HCT116 (cell line): Measurements from ENCODE around the gene KLF16. TPM values are rescaled to one million over a fixed set of nuclear protein-coding genes. Genes with fewer than 3 reads are reported as not detected.

ENCODE experiments used
- ATAC-seq: fragments of 200-7000 bp; cut with Tn5 transposase; 2 replicates; pipeline ENCODE4 v1.9.1; 2020; ENCODE audit warnings: mild to moderate bottlenecking, moderate library complexity
- BruUV-seq: library from RNA; stranded (reverse); fragments of 400-500 nt; replicated peaks from 2 replicates; lab custom pipeline; 2021; lab: Mats Ljungman, UMichigan
- CTCF ChIA-PET: fragments of 300-600 bp; sonication (Branson Sonifier 250); formaldehyde crosslinking; loops from one replicate; lab custom pipeline; 2021; ENCODE audit warnings: antibody characterized with exemption; lab: Charles Lee
- POLR2A ChIA-PET: fragments of 300-600, 350-600 bp; sonication (Branson Sonifier 250); formaldehyde crosslinking; loops from one replicate; lab custom pipeline; 2021; ENCODE audit warnings: antibody characterized with exemption; lab: Charles Lee
- RAD21 ChIA-PET, 2 experiments: fragments of 300-600 bp; sonication (Branson Sonifier 250); formaldehyde crosslinking; loops; one replicate each; lab custom pipeline; 2023; ENCODE audit warnings: low total read pairs in 2 of 2; ENCODE audit not compliant: uncharacterized antibody in 2 of 2, unreplicated experiment in 2 of 2, low non-redundant PET in 1 of 2; lab: Charles Lee
- DNase-seq: peaks from one replicate; pipeline ENCODE4 v3.0.0-alpha.2; 2010; ENCODE audit warnings: low read depth, low spot score
- H2AFZ ChIP-seq: fragments of 200-600 bp; shearing (Covaris generic), sonication (generic); 2 replicates; pipeline ENCODE4 v1.6.1; 2017; ENCODE audit warnings: low read depth, mixed run types, mixed read lengths, antibody characterized with exemption, low read length; ENCODE audit not compliant: poor library complexity, severe bottlenecking
- H3K27ac ChIP-seq: 2 replicates; pipeline ENCODE4 v1.5.1; 2012; ENCODE audit warnings: low read depth, low read length
- H3K27me3 ChIP-seq: fragments of 200-600 bp; sonication (generic); 2 replicates; pipeline ENCODE4 v1.6.1; 2016; ENCODE audit warnings: mixed run types, low read length, mixed read lengths; ENCODE audit not compliant: insufficient read depth
- H3K36me3 ChIP-seq, 2 experiments: fragments of 200-500 bp in 1 of 2; fragments of 200-600 bp in 1 of 2; sonication (Bioruptor generic) in 1 of 2; sonication (generic) in 1 of 2; 2 replicates each; pipeline versions ENCODE4 v1.5.1 to v1.6.1; 2014 to 2016; ENCODE audit warnings: low read length in 2 of 2, inconsistent platforms in 1 of 2, mixed read lengths in 1 of 2, mixed run types in 1 of 2; ENCODE audit not compliant: insufficient read depth in 2 of 2, control insufficient read depth in 1 of 2
- H3K4me1 ChIP-seq, 2 experiments: fragments of 200-600 bp in 1 of 2; sonication (generic) in 1 of 2; 2 replicates each; pipeline versions ENCODE4 v1.5.1 to v1.6.1; 2012 to 2017; ENCODE audit warnings: low read length in 2 of 2, inconsistent platforms in 1 of 2, mild to moderate bottlenecking in 1 of 2, mixed read lengths in 1 of 2, mixed run types in 1 of 2, moderate library complexity in 1 of 2; ENCODE audit not compliant: insufficient read depth in 2 of 2, control insufficient read depth in 1 of 2
- H3K4me2 ChIP-seq: fragments of 200-600 bp; sonication (generic); 2 replicates; pipeline ENCODE4 v1.6.1; 2017; ENCODE audit warnings: mixed run types, low read length, mixed read lengths
- H3K4me3 ChIP-seq, 2 experiments: fragments of 200-600 bp in 1 of 2; sonication (generic) in 1 of 2; replicated peaks in 1 of 2; 2 replicates each; pipeline ENCODE4 v1.5.1; 2011 to 2016; ENCODE audit warnings: low read length in 2 of 2, control low read depth in 1 of 2, low read depth in 1 of 2, mild to moderate bottlenecking in 1 of 2, mixed read lengths in 1 of 2, mixed run types in 1 of 2
- H3K79me2 ChIP-seq: fragments of 200-600 bp; sonication (generic); 2 replicates; pipeline ENCODE4 v1.6.1; 2017; ENCODE audit warnings: mild to moderate bottlenecking, mixed run types, low read length, moderate library complexity, mixed read lengths; ENCODE audit not compliant: insufficient read depth
- H3K9ac ChIP-seq: fragments of 200-600 bp; sonication (generic); 2 replicates; pipeline ENCODE4 v1.6.1; 2016; ENCODE audit warnings: low read length, mixed read lengths
- H3K9me2 ChIP-seq: fragments of 200-600 bp; sonication (generic), shearing (Covaris generic); 2 replicates; pipeline ENCODE4 v1.6.1; 2017; ENCODE audit warnings: mixed run types, mild to moderate bottlenecking, moderate library complexity; ENCODE audit not compliant: insufficient read depth
- H3K9me3 ChIP-seq, 2 experiments: fragments of 200-500 bp in 1 of 2; fragments of 200-600 bp in 1 of 2; sonication (Bioruptor generic) in 1 of 2; sonication (generic) in 1 of 2; 2 replicates each; pipeline ENCODE4 v1.6.1; 2014 to 2017; ENCODE audit warnings: low read length in 2 of 2, mixed read lengths in 2 of 2, inconsistent platforms in 1 of 2, low read depth in 1 of 2, mild to moderate bottlenecking in 1 of 2, mixed run types in 1 of 2, moderate library complexity in 1 of 2; ENCODE audit not compliant: control insufficient read depth in 1 of 2, insufficient read depth in 1 of 2
- H4K20me1 ChIP-seq: fragments of 200-600 bp; sonication (generic), shearing (Covaris generic); 2 replicates; pipeline ENCODE4 v1.6.1; 2017; ENCODE audit warnings: mixed run types, mild to moderate bottlenecking, moderate library complexity; ENCODE audit not compliant: insufficient read depth
- CBX3 ChIP-seq: IDR thresholded peaks from 2 replicates; pipeline ENCODE4 v1.6.1; 2012; ENCODE audit warnings: low read depth
- EGR1 ChIP-seq: IDR thresholded peaks from 2 replicates; pipeline ENCODE4 v1.6.1; 2012; ENCODE audit warnings: low read depth
- ELF1 ChIP-seq: IDR thresholded peaks from 2 replicates; pipeline ENCODE4 v1.6.1; 2012; ENCODE audit warnings: low read depth, borderline replicate concordance
- EZH2 ChIP-seq: fragments of 200-600 bp; sonication (generic); IDR thresholded peaks from 2 replicates; pipeline ENCODE4 v1.6.1; 2017; ENCODE audit warnings: antibody characterized with exemption, mixed run types
- POLR2A ChIP-seq: IDR thresholded peaks from 2 replicates; pipeline ENCODE4 v1.7.0; 2011; ENCODE audit warnings: borderline replicate concordance; ENCODE audit not compliant: insufficient read depth, insufficient read length; ENCODE audit errors: extremely low read depth
- POLR2AphosphoS5 ChIP-seq: IDR thresholded peaks from 2 replicates; pipeline ENCODE4 v1.6.1; 2011; ENCODE audit warnings: mild to moderate bottlenecking, low read depth, low read length, moderate library complexity
- RAD21 ChIP-seq: IDR thresholded peaks from 2 replicates; pipeline ENCODE4 v1.6.1; 2012; ENCODE audit warnings: low read depth, mild to moderate bottlenecking
- SP1 ChIP-seq: IDR thresholded peaks from 2 replicates; pipeline ENCODE4 v1.6.1; 2012; ENCODE audit warnings: low read depth
- TCF7L2 ChIP-seq: IDR thresholded peaks from 2 replicates; pipeline ENCODE4 v1.7.0; 2011; ENCODE audit warnings: borderline replicate concordance, inconsistent platforms; ENCODE audit not compliant: insufficient read depth, insufficient read length; ENCODE audit errors: extremely low read depth
- intact Hi-C: fragments of 100-400 bp; cut with micrococcal nuclease; formaldehyde crosslinking; loops from 2 replicates; pipeline ENCODE4 v1.10.0; 2022
- total RNA-seq: library from RNA; stranded (reverse); gene quantifications from one replicate; pipeline ENCODE4 v1.2.1, GENCODE V29; 2021; ENCODE audit not compliant: unreplicated experiment
- TF ChIP-seq, protein P1 (sequence below), 3 experiments: fragments of 200-600 bp in 1 of 3; sonication (generic) in 1 of 3; IDR thresholded peaks in 2 of 3; conservative IDR thresholded peaks in 1 of 3; 2 replicates each; pipeline ENCODE4 v1.5.1; 2012 to 2017; ENCODE audit warnings: low read depth in 2 of 3, low read length in 2 of 3, antibody characterized with exemption in 1 of 3, borderline replicate concordance in 1 of 3, control low read depth in 1 of 3, mild to moderate bottlenecking in 1 of 3, mixed read lengths in 1 of 3, mixed run types in 1 of 3, moderate library complexity in 1 of 3; ENCODE audit not compliant: insufficient read depth in 1 of 3
- TF ChIP-seq, protein P2 (sequence below): IDR thresholded peaks from 2 replicates; pipeline ENCODE4 v1.6.1; 2012
- TF ChIP-seq, protein P3 (sequence below): IDR thresholded peaks from 2 replicates; pipeline ENCODE4 v1.6.1; 2012

Gene KLF16
- total RNA-seq, 1 experiment from 2014 or later = 64.3 TPM

DNA sequence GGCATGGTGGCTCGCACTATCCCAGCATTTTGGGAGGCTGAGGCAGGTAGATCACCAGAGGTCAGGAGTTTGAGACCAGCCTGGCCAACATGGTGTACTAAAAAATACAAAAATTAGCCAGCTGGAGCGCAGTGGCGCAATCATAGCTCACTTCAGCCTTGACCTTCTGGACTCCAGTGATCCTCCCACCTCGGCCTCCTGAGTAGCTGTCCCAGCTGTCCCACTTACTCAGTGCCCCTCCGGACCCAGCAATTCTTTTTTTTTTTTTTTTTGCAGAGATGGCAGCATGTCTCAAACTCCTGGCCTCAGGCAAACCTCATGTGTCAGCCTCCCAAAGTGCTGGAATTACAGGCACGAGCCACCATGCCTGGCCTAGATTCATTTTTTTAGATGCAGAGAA is 39.5 kb upstream of the KLF16 start:
- Histone ChIP-seq H4K20me1 (no peaks in the 10 kb centered on the region), H2AFZ (no peak overlapping the region), H3K36me3 (no peaks in the 10 kb centered on the region), H3K79me2 (peaks cover 23% of the 10 kb centered on the region), H3K9me3 (no peaks in the 10 kb centered on the region), H3K4me2 (no peak overlapping the region), H3K4me3 (no peak overlapping the region), H3K27me3 (no peaks in the 10 kb centered on the region), H3K4me1 (peaks cover 13 to 30% of the 10 kb centered on the region in 2 experiments; a peak in 3 of 4 replicates), H3K27ac (no peak overlapping the region), H3K9me2 (no peaks in the 10 kb centered on the region), H3K9ac (no peak overlapping the region)
- POLR2A ChIA-PET = interaction anchor here (0.7 kb wide), 1 partner anchor 917 kb away, joined by 4 read pairs; no protein-coding TSS in a partner anchor
- RAD21 ChIA-PET = interaction anchor here in 1 of 2 experiments (0.7 kb wide), 1 partner anchor 566 kb away, joined by 4 read pairs; no protein-coding TSS in a partner anchor
- ATAC-seq (no peak), DNase-seq (no peak)
- BruUV-seq = no TSS peak
- CTCF ChIA-PET = no interaction called here
- TF ChIP-seq POLR2A (no peak), SP1 (no peak)
- TF ChIP-seq, protein P1, sequence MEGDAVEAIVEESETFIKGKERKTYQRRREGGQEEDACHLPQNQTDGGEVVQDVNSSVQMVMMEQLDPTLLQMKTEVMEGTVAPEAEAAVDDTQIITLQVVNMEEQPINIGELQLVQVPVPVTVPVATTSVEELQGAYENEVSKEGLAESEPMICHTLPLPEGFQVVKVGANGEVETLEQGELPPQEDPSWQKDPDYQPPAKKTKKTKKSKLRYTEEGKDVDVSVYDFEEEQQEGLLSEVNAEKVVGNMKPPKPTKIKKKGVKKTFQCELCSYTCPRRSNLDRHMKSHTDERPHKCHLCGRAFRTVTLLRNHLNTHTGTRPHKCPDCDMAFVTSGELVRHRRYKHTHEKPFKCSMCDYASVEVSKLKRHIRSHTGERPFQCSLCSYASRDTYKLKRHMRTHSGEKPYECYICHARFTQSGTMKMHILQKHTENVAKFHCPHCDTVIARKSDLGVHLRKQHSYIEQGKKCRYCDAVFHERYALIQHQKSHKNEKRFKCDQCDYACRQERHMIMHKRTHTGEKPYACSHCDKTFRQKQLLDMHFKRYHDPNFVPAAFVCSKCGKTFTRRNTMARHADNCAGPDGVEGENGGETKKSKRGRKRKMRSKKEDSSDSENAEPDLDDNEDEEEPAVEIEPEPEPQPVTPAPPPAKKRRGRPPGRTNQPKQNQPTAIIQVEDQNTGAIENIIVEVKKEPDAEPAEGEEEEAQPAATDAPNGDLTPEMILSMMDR (IDR thresholded peaks at IDR 0.05 in 2 of 3, conservative IDR thresholded peaks at IDR 0.05 in 1 of 3; ENCODE audit: borderline replicate concordance in 1 of 3, insufficient read depth in 1 of 3, low read depth in 2 of 3, low read length in 2 of 3) = no peak
- intact Hi-C loops = no loop called here

DNA sequence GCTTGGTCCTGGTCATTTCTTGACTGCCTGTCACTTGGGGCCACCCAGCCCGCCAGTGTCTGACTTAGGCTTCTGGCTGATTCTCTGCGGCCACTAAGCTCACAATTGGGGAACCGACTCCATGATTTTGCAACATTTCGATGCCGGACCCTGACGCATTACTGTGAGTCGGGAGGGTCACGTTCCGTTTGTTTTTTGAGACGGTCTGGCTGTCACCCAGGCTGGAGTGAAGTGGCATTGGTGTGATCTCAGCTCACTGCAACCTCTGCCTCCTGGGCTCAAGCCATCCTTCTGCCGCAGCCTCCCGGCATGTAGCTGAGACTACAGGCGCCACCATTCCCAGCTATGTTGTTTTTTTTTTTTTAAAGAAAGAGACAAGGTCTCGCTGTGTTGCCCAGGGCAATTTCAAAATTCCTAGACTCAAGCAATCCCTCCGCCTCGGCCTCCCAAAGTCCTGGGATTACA is 38.6 kb upstream of the KLF16 start:
- POLR2A ChIA-PET = no interaction called here
- intact Hi-C loops = no loop called here

More for the DNA sequence above, 38.6 kb upstream of the KLF16 start:
- Histone ChIP-seq H3K27ac (no peak overlapping the region), H4K20me1 (no peaks in the 10 kb centered on the region), H3K79me2 (peaks cover 14% of the 10 kb centered on the region), H3K4me3 (no peak overlapping the region), H3K36me3 (no peaks in the 10 kb centered on the region), H3K9me2 (no peaks in the 10 kb centered on the region)
- ATAC-seq = no peak
- TF ChIP-seq, protein P2, sequence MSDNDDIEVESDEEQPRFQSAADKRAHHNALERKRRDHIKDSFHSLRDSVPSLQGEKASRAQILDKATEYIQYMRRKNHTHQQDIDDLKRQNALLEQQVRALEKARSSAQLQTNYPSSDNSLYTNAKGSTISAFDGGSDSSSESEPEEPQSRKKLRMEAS = no peak
- TF ChIP-seq, protein P1 (IDR thresholded peaks at IDR 0.05 in 2 of 3, conservative IDR thresholded peaks at IDR 0.05 in 1 of 3; ENCODE audit: borderline replicate concordance in 1 of 3, insufficient read depth in 1 of 3, low read depth in 2 of 3, low read length in 2 of 3) = no peak
- TF ChIP-seq EZH2 (no peak), TCF7L2 (no peak), CBX3 (no peak), POLR2A (no peak), RAD21 (no peak), POLR2AphosphoS5 (no peak), EGR1 (no peak), ELF1 (no peak)
- TF ChIP-seq, protein P3, sequence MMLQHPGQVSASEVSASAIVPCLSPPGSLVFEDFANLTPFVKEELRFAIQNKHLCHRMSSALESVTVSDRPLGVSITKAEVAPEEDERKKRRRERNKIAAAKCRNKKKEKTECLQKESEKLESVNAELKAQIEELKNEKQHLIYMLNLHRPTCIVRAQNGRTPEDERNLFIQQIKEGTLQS = no peak
- TF ChIP-seq, all 23 proteins: peak for 0
- no peak overlapping the region for H2AFZ ChIP-seq
- RAD21 ChIA-PET = no interaction called here
- no peak overlapping the region for H3K9ac ChIP-seq
- no peak for DNase-seq
- BruUV-seq = no TSS peak
- H3K4me1 ChIP-seq = peaks cover 21 to 32% of the 10 kb centered on the region in 2 experiments; a peak in 3 of 4 replicates
- H3K9me3 ChIP-seq = no peaks in the 10 kb centered on the region
- CTCF ChIA-PET = interaction anchor here (0.6 kb wide), 1 partner anchor 56 kb away, joined by 3 read pairs; no protein-coding TSS in a partner anchor
- no peak overlapping the region for H3K4me2 ChIP-seq
- H3K27me3 ChIP-seq = no peaks in the 10 kb centered on the region
